ENCODE results near the gene DLGAP4.

DNA sequence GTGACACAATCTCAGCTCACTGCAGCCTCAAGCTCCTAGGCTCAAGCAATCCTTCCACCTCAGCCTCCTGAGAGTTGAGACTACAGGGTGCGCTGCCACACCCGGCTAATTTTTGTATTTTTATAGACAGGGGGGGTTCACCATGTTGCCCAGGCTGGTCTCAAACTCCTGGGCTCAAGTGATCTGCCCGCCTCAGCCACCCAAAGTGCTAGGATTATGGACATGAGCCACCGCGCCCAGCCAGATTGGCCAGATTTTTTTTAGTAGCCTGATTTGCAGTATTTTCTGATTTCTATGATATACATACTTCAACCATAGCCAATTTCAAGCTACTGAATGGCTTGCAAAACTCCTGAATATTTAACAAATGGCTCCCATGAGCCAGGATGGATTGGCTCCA lies 21.4 kb upstream of the DLGAP4 start:
- TF ChIP-seq EZH2 (IDR thresholded peaks at IDR 0.05; ENCODE audit: insufficient read depth, poor library complexity, severe bottlenecking) (no peak), EZH2phosphoT487 (IDR thresholded peaks at IDR 0.05; ENCODE audit: insufficient read depth, low read depth) (no peak)
